ENCODE measurements around the gene DLX1. TPM values are rescaled to one million over a fixed set of nuclear protein-coding genes. Genes with fewer than 3 reads are reported as not detected.
"Not testable (repeated sequence)": the region's sequence is repeated elsewhere in the genome, so short reads cannot be mapped to it uniquely, and the experiment has no call there.

DLX1 gene
- total and polyA plus RNA-seq, 2 experiments from 2014 or later: not detected

DNA sequence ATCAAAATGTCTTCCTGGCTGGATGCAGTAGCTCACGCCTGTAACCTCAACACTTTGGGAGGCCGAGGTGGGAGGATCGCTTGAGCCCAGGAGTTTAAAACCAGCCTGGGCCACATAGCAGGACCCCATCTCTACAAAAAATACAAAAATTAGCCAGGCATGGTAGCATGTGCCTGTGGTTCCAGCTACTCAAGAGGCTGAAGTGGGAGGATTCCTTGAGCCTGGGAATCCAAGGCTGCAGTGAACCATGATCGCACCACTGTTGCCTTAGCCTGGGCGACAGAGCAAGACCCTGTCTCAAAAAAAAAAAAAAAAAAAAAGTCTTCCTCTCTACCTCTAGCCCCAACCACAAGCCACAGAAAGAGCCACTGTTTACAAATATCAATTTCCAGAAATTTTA lies 25.2 kb upstream of the DLX1 start:
- H3K79me2 ChIP-seq (replicated peaks; ENCODE audit: insufficient read depth); H3K36me3 Mint-ChIP-seq (ENCODE audit: low read depth); H3K4me2 ChIP-seq; H3K9me3 Mint-ChIP-seq; H3K27me3 Mint-ChIP-seq (ENCODE audit: insufficient read depth, low read depth, poor library complexity); H3K4me1 Mint-ChIP-seq; H2AFZ ChIP-seq; ATAC-seq; H3K4me3 ChIP-seq; H3K27ac ChIP-seq (ENCODE audit: low read depth); H3K4me1 ChIP-seq (ENCODE audit: insufficient read depth); H3F3A ChIP-seq (replicated peaks; ENCODE audit: low read depth); DNase-seq (ENCODE audit: low spot score); H3K4me3 Mint-ChIP-seq; H3K27ac Mint-ChIP-seq; H3K36me3 ChIP-seq (ENCODE audit: insufficient read depth); H4K20me1 ChIP-seq (replicated peaks; ENCODE audit: insufficient read depth); H3K27me3 ChIP-seq (ENCODE audit: insufficient read depth); H3K9me2 ChIP-seq (ENCODE audit: insufficient read depth): not testable (repeated sequence)

DNA sequence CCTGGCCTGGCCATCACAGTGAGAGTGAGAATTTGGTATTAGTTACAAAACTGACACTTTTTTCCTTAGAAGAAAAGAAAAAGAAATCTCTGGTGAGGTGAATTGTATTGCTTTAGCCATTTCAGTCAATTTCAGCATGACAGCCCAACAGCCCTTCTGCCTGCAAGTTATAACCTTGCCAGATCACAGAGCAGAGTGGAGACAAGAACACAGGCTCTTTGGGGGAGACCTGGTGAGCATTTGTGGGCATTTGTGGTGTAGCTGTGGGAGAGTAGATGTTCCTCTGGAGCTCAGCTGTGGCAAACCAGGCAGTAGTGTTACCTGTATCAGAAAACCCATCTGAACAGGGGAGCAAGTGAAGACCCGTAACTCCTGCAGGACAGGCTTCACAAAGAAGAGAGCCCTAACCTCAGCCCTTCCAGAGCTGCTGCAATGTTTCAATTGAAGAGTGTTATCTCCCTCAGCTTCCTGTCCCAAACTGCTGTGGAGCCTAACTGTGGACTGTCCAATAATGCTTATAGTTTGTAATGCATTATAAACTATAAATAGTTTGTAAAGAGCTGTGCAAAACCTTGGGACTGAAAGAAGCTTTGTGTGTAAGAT lies 22.8 kb upstream of the DLX1 start:
- Histone ChIP-seq H3K9me2 (ENCODE audit: insufficient read depth) (no peaks in the 10 kb centered on the region), H3K27me3 (ENCODE audit: insufficient read depth) (no peaks in the 10 kb centered on the region), H3K4me2 (no peak overlapping the region), H2AFZ (no peak overlapping the region), H3K36me3 (ENCODE audit: insufficient read depth) (no peaks in the 10 kb centered on the region), H3K79me2 (replicated peaks; ENCODE audit: insufficient read depth) (no peaks in the 10 kb centered on the region), H3K4me1 (ENCODE audit: insufficient read depth) (no peaks in the 10 kb centered on the region), H3F3A (replicated peaks; ENCODE audit: low read depth) (no peaks in the 10 kb centered on the region), H4K20me1 (replicated peaks; ENCODE audit: insufficient read depth) (no peaks in the 10 kb centered on the region), H3K27ac (ENCODE audit: low read depth) (no peak overlapping the region), H3K4me3 (no peak overlapping the region)
- Mint-ChIP-seq H3K27me3 (ENCODE audit: insufficient read depth, low read depth, poor library complexity) (no peaks in the 10 kb centered on the region), H3K4me1 (no peaks in the 10 kb centered on the region), H3K9me3 (no peaks in the 10 kb centered on the region), H3K36me3 (ENCODE audit: low read depth) (no peaks in the 10 kb centered on the region; the same call in 1 of the 3 replicates), H3K4me3 (no peak overlapping the region), H3K27ac (no peak overlapping the region)
- DNase-seq (ENCODE audit: low spot score): no peak
- no peak for ATAC-seq
- TF ChIP-seq, protein P1, sequence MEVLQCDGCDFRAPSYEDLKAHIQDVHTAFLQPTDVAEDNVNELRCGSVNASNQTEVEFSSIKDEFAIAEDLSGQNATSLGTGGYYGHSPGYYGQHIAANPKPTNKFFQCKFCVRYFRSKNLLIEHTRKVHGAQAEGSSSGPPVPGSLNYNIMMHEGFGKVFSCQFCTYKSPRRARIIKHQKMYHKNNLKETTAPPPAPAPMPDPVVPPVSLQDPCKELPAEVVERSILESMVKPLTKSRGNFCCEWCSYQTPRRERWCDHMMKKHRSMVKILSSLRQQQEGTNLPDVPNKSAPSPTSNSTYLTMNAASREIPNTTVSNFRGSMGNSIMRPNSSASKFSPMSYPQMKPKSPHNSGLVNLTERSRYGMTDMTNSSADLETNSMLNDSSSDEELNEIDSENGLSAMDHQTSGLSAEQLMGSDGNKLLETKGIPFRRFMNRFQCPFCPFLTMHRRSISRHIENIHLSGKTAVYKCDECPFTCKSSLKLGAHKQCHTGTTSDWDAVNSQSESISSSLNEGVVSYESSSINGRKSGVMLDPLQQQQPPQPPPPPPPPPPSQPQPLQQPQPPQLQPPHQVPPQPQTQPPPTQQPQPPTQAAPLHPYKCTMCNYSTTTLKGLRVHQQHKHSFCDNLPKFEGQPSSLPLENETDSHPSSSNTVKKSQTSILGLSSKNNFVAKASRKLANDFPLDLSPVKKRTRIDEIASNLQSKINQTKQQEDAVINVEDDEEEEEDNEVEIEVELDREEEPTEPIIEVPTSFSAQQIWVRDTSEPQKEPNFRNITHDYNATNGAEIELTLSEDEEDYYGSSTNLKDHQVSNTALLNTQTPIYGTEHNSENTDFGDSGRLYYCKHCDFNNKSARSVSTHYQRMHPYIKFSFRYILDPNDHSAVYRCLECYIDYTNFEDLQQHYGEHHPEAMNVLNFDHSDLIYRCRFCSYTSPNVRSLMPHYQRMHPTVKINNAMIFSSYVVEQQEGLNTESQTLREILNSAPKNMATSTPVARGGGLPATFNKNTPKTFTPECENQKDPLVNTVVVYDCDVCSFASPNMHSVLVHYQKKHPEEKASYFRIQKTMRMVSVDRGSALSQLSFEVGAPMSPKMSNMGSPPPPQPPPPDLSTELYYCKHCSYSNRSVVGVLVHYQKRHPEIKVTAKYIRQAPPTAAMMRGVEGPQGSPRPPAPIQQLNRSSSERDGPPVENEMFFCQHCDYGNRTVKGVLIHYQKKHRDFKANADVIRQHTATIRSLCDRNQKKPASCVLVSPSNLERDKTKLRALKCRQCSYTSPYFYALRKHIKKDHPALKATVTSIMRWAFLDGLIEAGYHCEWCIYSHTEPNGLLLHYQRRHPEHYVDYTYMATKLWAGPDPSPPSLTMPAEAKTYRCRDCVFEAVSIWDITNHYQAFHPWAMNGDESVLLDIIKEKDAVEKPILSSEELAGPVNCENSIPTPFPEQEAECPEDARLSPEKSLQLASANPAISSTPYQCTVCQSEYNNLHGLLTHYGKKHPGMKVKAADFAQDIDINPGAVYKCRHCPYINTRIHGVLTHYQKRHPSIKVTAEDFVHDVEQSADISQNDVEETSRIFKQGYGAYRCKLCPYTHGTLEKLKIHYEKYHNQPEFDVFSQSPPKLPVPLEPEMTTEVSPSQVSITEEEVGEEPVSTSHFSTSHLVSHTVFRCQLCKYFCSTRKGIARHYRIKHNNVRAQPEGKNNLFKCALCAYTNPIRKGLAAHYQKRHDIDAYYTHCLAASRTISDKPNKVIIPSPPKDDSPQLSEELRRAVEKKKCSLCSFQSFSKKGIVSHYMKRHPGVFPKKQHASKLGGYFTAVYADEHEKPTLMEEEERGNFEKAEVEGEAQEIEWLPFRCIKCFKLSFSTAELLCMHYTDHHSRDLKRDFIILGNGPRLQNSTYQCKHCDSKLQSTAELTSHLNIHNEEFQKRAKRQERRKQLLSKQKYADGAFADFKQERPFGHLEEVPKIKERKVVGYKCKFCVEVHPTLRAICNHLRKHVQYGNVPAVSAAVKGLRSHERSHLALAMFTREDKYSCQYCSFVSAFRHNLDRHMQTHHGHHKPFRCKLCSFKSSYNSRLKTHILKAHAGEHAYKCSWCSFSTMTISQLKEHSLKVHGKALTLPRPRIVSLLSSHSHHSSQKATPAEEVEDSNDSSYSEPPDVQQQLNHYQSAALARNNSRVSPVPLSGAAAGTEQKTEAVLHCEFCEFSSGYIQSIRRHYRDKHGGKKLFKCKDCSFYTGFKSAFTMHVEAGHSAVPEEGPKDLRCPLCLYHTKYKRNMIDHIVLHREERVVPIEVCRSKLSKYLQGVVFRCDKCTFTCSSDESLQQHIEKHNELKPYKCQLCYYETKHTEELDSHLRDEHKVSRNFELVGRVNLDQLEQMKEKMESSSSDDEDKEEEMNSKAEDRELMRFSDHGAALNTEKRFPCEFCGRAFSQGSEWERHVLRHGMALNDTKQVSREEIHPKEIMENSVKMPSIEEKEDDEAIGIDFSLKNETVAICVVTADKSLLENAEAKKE (CRISPR knock-in tag; IDR thresholded peaks at IDR 0.05): no peak
- TF ChIP-seq, protein P2, sequence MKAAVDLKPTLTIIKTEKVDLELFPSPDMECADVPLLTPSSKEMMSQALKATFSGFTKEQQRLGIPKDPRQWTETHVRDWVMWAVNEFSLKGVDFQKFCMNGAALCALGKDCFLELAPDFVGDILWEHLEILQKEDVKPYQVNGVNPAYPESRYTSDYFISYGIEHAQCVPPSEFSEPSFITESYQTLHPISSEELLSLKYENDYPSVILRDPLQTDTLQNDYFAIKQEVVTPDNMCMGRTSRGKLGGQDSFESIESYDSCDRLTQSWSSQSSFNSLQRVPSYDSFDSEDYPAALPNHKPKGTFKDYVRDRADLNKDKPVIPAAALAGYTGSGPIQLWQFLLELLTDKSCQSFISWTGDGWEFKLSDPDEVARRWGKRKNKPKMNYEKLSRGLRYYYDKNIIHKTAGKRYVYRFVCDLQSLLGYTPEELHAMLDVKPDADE (IDR thresholded peaks at IDR 0.05): no peak
- TF ChIP-seq, protein P3, sequence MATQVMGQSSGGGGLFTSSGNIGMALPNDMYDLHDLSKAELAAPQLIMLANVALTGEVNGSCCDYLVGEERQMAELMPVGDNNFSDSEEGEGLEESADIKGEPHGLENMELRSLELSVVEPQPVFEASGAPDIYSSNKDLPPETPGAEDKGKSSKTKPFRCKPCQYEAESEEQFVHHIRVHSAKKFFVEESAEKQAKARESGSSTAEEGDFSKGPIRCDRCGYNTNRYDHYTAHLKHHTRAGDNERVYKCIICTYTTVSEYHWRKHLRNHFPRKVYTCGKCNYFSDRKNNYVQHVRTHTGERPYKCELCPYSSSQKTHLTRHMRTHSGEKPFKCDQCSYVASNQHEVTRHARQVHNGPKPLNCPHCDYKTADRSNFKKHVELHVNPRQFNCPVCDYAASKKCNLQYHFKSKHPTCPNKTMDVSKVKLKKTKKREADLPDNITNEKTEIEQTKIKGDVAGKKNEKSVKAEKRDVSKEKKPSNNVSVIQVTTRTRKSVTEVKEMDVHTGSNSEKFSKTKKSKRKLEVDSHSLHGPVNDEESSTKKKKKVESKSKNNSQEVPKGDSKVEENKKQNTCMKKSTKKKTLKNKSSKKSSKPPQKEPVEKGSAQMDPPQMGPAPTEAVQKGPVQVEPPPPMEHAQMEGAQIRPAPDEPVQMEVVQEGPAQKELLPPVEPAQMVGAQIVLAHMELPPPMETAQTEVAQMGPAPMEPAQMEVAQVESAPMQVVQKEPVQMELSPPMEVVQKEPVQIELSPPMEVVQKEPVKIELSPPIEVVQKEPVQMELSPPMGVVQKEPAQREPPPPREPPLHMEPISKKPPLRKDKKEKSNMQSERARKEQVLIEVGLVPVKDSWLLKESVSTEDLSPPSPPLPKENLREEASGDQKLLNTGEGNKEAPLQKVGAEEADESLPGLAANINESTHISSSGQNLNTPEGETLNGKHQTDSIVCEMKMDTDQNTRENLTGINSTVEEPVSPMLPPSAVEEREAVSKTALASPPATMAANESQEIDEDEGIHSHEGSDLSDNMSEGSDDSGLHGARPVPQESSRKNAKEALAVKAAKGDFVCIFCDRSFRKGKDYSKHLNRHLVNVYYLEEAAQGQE (IDR thresholded peaks at IDR 0.05; ENCODE audit: unreplicated experiment): no peak
- TF ChIP-seq, protein P4, sequence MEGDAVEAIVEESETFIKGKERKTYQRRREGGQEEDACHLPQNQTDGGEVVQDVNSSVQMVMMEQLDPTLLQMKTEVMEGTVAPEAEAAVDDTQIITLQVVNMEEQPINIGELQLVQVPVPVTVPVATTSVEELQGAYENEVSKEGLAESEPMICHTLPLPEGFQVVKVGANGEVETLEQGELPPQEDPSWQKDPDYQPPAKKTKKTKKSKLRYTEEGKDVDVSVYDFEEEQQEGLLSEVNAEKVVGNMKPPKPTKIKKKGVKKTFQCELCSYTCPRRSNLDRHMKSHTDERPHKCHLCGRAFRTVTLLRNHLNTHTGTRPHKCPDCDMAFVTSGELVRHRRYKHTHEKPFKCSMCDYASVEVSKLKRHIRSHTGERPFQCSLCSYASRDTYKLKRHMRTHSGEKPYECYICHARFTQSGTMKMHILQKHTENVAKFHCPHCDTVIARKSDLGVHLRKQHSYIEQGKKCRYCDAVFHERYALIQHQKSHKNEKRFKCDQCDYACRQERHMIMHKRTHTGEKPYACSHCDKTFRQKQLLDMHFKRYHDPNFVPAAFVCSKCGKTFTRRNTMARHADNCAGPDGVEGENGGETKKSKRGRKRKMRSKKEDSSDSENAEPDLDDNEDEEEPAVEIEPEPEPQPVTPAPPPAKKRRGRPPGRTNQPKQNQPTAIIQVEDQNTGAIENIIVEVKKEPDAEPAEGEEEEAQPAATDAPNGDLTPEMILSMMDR (conservative IDR thresholded peaks at IDR 0.05; ENCODE audit: low read depth in 2 of 2): no peak
- TF ChIP-seq EZH2 (IDR thresholded peaks at IDR 0.05; ENCODE audit: low read depth, unreplicated experiment) (no peak), POLR2AphosphoS5 (IDR thresholded peaks at IDR 0.05; ENCODE audit: low read depth) (no peak), ZNF114 (CRISPR knock-in tag; IDR thresholded peaks at IDR 0.05) (no peak), ZNF331 (CRISPR knock-in tag; IDR thresholded peaks at IDR 0.05; ENCODE audit: low read depth) (no peak), EZH2phosphoT487 (IDR thresholded peaks at IDR 0.05; ENCODE audit: unreplicated experiment) (no peak)

All from GM23338 (cell line).